ENCODE measurements around the gene STRBP.
"Not testable (repeated sequence)": the region's sequence is repeated elsewhere in the genome, so short reads cannot be mapped to it uniquely, and the experiment has no call there.

Gene STRBP

DNA sequence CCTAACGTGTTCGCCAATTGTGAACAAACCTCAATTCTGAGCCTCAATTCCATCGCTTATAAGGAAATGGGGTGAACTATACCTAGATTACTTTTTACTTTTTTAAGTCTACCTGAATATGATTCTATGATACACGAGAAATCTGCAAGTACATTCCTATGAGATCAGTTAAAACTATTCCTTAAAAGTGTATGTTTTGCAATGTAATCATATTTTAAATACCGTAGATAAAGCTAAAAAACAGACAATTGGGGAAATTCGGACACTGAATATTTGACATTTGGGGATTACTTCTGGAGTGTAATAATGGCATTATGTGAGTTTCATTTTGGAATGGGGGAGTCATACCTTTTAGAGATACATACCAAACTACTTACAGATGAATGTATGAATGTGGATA, 62.3 kb downstream of the STRBP start:
- no peak for DNase-seq
- intact Hi-C loops (cut with DNase I; ENCODE audit: low total_unique reads) = no loop called here
- no peaks in the 10 kb centered on the region for H3K4me1 ChIP-seq
- no peaks in the 10 kb centered on the region for H3K27me3 ChIP-seq
- no peak overlapping the region for H3K27ac ChIP-seq
- no peaks in the 10 kb centered on the region for H3K36me3 ChIP-seq
- H3K4me3 ChIP-seq = no peak overlapping the region
- H3K9me3 ChIP-seq = no peaks in the 10 kb centered on the region
- TF ChIP-seq, protein P1, sequence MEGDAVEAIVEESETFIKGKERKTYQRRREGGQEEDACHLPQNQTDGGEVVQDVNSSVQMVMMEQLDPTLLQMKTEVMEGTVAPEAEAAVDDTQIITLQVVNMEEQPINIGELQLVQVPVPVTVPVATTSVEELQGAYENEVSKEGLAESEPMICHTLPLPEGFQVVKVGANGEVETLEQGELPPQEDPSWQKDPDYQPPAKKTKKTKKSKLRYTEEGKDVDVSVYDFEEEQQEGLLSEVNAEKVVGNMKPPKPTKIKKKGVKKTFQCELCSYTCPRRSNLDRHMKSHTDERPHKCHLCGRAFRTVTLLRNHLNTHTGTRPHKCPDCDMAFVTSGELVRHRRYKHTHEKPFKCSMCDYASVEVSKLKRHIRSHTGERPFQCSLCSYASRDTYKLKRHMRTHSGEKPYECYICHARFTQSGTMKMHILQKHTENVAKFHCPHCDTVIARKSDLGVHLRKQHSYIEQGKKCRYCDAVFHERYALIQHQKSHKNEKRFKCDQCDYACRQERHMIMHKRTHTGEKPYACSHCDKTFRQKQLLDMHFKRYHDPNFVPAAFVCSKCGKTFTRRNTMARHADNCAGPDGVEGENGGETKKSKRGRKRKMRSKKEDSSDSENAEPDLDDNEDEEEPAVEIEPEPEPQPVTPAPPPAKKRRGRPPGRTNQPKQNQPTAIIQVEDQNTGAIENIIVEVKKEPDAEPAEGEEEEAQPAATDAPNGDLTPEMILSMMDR (IDR thresholded peaks at IDR 0.05) = no peak

DNA sequence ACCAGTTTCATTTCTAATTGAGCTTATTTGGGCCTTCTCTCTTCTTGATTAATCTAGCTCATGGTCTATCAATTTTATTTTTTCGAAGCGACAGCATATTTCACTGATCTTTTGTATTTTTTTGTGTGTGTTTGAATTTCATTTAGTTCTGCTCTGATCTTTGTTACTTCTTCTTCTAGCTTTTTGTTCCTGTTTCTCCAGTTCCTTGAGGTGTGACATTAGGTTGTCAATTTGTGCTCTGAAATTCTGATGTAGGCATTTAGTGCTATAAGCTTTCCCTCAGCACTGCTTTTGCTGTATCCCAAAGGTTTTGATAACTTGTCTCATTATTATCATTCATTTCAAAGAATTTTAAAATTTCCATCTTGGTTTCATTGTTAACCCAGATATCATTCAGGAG, 67.3 kb downstream of the STRBP start:
- no peak for DNase-seq
- intact Hi-C loops (cut with DNase I; ENCODE audit: low total_unique reads) = no loop called here
- no peaks in the 10 kb centered on the region for H3K27me3 ChIP-seq
- H3K9me3 ChIP-seq = no peaks in the 10 kb centered on the region
- no peaks in the 10 kb centered on the region for H3K36me3 ChIP-seq
- TF ChIP-seq, protein P1 (IDR thresholded peaks at IDR 0.05) = no peak
- no peak overlapping the region for H3K4me3 ChIP-seq
- H3K4me1 ChIP-seq = no peaks in the 10 kb centered on the region
- no peak overlapping the region for H3K27ac ChIP-seq

DNA sequence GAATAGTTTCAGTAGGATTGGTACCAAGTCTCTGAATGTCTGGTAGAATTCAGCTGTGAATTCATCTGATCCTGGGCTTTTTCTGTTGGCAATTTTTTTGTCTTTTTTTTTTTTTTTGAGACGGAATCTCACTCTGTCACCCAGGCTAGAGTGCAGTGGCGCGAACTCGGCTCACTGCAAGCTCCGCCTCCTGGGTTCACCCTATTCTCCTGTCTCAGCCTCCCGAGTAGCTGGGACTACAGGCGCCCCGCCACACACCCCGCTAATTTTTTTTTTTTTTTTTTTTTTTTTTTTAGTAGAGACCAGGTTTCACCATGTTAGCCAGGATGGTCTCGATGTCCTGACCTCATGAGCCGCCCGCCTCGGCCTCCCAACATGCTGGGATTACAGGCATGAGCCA, 67.9 kb downstream of the STRBP start:
- DNase-seq; intact Hi-C loops (cut with DNase I; ENCODE audit: low total_unique reads); H3K9me3 ChIP-seq; H3K27me3 ChIP-seq; H3K4me1 ChIP-seq; H3K27ac ChIP-seq; H3K36me3 ChIP-seq; H3K4me3 ChIP-seq: not testable (repeated sequence)

DNA sequence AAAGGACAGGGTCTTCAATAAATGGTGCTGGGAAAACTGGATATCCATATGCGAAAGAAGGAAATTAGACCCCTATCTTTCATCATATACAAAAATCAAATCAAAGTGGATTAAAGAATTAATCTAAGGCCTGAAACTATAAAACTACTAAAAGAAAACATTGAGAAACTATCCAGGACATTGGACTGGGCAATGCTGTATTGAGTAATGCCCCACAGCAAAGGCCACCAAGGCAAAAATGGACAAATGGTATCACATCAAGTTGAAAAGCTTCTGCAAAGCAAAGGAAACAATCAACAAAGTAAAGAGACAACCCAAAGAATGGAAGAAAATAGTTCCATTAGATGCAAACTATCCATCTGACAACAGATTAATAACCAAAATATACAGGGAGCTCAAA, 72.3 kb downstream of the STRBP start:
- Histone ChIP-seq H3K27ac (no peak overlapping the region), H3K4me3 (no peak overlapping the region), H3K27me3 (no peaks in the 10 kb centered on the region), H3K9me3 (no peaks in the 10 kb centered on the region), H3K36me3 (no peaks in the 10 kb centered on the region), H3K4me1 (no peaks in the 10 kb centered on the region)
- no peak for DNase-seq
- TF ChIP-seq, protein P1 (IDR thresholded peaks at IDR 0.05) = no peak
- intact Hi-C loops (cut with DNase I; ENCODE audit: low total_unique reads) = no loop called here

DNA sequence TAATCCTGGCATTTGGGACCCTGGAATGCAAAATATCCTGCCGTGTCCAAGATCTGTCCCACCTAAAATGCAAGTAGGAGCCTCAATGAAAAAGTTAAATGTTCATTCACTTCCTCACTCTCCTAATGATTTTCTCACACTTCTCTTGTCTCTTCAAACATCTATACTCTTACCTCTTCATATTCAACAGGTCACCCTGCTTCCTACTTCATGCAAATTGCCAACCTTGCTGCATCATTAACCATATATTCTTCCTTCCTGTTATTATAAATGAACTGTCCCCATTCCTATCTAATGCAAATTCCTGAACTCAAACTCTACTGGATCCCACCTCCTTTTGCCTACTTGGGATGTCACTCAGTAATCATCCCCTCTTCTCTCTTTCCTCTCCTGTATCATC, 74.4 kb downstream of the STRBP start:
- TF ChIP-seq, protein P1 (IDR thresholded peaks at IDR 0.05) = no peak
- Histone ChIP-seq H3K4me3 (no peak overlapping the region), H3K27ac (no peak overlapping the region), H3K4me1 (no peaks in the 10 kb centered on the region), H3K36me3 (no peaks in the 10 kb centered on the region), H3K9me3 (no peaks in the 10 kb centered on the region), H3K27me3 (no peaks in the 10 kb centered on the region)
- no peak for DNase-seq
- intact Hi-C loops (cut with DNase I; ENCODE audit: low total_unique reads) = no loop called here

DNA sequence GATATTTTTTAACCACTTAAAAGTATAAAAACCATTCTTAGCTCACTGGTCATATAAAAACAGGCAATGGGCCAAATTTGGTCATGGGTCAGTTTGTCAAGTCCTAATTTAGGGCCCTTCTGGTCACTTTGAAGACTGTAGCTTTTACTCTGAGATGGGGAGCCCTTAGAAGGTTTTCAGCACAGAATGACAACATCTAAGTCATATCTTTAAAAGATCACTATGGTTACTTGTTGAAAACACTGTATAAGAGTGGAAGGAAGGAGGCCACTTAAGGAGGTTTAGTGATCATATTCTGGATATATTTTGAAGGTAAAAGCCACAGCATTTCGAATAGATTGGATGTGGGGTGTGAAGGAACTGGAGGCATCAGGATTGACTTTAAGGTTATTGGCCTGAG, 76.7 kb downstream of the STRBP start:
- intact Hi-C loops (cut with DNase I; ENCODE audit: low total_unique reads) = no loop called here
- no peak for DNase-seq
- TF ChIP-seq, protein P1 (IDR thresholded peaks at IDR 0.05) = no peak
- Histone ChIP-seq H3K4me3 (no peak overlapping the region), H3K36me3 (no peaks in the 10 kb centered on the region), H3K27me3 (no peaks in the 10 kb centered on the region), H3K27ac (no peak overlapping the region), H3K9me3 (no peaks in the 10 kb centered on the region), H3K4me1 (no peaks in the 10 kb centered on the region)

Data from tibial artery (tissue), 4 donors.